ENCODE results near the gene CCDC27.

DNA sequence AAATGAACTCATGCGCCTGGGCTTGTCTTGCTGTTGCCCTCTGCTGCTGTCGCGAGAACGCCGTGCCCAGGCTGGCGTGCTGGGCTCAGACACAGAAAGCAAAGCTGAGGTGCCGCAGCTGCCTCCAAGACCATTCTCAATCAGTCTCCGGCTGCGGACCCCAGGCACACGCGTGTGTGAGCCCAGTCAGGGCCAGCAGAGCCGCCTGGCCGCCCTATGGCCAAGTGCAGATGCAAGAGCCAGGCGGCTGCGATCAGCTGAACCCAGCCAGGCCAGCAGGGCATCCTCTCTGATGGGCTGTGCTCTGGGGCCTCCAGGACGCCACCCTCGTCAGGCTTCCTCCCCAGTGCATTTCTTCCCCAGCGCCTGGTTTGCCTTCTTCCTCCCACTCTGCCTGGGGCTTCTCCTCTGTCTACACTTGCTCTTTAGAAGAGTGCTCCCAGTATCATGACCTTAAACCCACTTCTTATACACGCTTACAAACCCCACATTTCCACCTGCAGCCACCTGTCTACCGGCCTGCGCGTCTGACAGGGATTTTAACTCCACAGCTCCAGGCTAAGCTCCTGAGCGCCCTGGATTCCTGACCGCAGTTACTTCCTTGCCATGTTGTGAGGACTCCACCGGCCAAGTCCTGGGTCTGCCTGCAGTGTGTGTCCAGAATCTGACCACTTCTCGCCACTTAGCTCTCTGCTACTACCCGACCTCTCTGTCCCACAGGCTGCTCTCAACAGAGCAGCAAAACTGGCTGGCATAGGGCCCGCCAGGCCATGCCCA lies 65.8 kb downstream of the CCDC27 start:
- TF ChIP-seq POLR2A (IDR thresholded peaks at IDR 0.05; ENCODE audit: low read depth, low read length), result no peak
- no peak for TF ChIP-seq POLR2AphosphoS5 (IDR thresholded peaks at IDR 0.05; ENCODE audit: low read depth, low read length)

Measured in GM12891 (cell line).